NCI-H1417 (cell line): ENCODE data around the gene CDR2L.
"Not testable (repeated sequence)": the region's sequence is repeated elsewhere in the genome, so short reads cannot be mapped to it uniquely, and the experiment has no call there.

Experiments used
- DNase-seq, 3 experiments: peaks; one replicate each; lab custom pipeline; 2025; lab: John Stamatoyannopoulos, UW

Gene CDR2L

GRCh38 chr17:74959826-74960515 lies 27.5 kb upstream of the CDR2L start:
- DNase-seq, result no peak

GRCh38 chr17:74960570-74961342 lies 26.7 kb upstream of the CDR2L start:
- no peak for DNase-seq

- DNase-seq, result peak; percentile 76 to 92 (median 86)
Measured at GRCh38 chr17:74961657-74962350, 25.6 kb upstream of the CDR2L start.

- DNase-seq, result no peak
Measured at GRCh38 chr17:74962622-74963394, 24.6 kb upstream of the CDR2L start.

GRCh38 chr17:74963656-74964055 lies 23.8 kb upstream of the CDR2L start:
- DNase-seq, result no peak

GRCh38 chr17:74964246-74964761 lies 23.1 kb upstream of the CDR2L start:
- DNase-seq, result no peak

- no peak for DNase-seq
Measured at GRCh38 chr17:74964988-74965622, 22.3 kb upstream of the CDR2L start.

GRCh38 chr17:74968361-74968780 lies 19.1 kb upstream of the CDR2L start:
- peak in 1 of 3 experiments; percentile 11 for DNase-seq

- DNase-seq, result not testable (repeated sequence)
Measured at GRCh38 chr17:74969501-74969900, 17.9 kb upstream of the CDR2L start.

- DNase-seq, result no peak
Measured at GRCh38 chr17:74970395-74970794, 17.0 kb upstream of the CDR2L start.

- no peak for DNase-seq
Measured at GRCh38 chr17:74971069-74971841, 16.2 kb upstream of the CDR2L start.

GRCh38 chr17:74971842-74972106 lies 15.7 kb upstream of the CDR2L start:
- no peak for DNase-seq

GRCh38 chr17:74972107-74972972 lies 15.1 kb upstream of the CDR2L start, which contains the start of gene HID1:
TSS of gene HID1 (minus strand) at chr17:74972759. CDS start at chr17:74972656, 103 bp downstream.
- peak; percentile 80 to 87 (median 83) for DNase-seq

GRCh38 chr17:74972973-74973328 lies 14.5 kb upstream of the CDR2L start:
- DNase-seq, result no peak

GRCh38 chr17:74975943-74976342 lies 11.5 kb upstream of the CDR2L start:
- DNase-seq, result no peak

GRCh38 chr17:74977802-74978201 lies 9.6 kb upstream of the CDR2L start:
- no peak for DNase-seq

- DNase-seq, result no peak
Measured at GRCh38 chr17:74978240-74978639, 9.2 kb upstream of the CDR2L start.

GRCh38 chr17:74979408-74980146 lies 7.9 kb upstream of the CDR2L start:
- DNase-seq, result no peak
